ENCODE data around the gene GPR82.

Gene GPR82

GRCh38 chrX:41720125-41720779 lies 3.7 kb upstream of the GPR82 start:
- peak; percentile 19 for DNase-seq

GRCh38 chrX:41721590-41721989 lies 2.4 kb upstream of the GPR82 start:
- DNase-seq: no peak

- DNase-seq: no peak
These were observed 1.8 kb upstream of the GPR82 start for GRCh38 chrX:41722214-41722613.

DNA sequence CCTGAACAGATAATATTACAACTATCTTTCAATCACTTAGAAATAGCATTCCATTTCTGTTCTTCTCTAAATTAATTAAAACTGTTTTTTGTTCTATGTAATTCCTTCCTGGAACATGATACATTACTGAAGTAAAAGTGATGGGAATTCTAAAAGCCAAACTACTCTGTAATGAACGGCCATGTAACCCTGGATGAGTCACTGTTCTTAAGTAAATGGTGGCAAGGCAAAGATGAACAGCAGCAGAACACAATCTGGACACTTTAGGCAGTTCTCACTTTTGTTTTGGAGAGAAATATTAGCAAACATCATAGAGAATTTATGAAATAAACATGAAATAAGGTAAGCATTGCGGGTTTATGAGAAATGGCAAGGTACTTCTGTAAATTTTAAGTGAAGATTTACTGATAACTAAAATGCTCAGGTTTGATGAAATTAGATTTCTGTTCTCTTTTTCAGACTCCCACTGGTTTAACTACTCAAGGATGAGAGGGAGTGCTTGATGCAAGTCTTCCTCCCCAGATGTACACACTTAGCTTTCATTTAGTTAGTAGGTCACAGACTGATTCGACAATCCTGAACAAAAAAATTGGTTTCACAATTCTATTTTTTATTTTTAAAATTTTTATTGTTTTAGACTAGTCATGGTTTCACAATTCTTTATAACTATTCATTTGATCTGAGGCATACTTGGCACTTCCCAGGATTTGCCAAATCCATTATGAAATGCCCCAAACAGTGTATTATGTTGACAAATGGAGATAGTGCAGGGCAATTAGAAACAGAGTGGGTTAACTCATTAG lies 964 bp upstream of the GPR82 start:
- no peak for DNase-seq

GRCh38 chrX:41728125-41728524 lies 4.1 kb downstream of the GPR82 start:
- DNase-seq: no peak

DNA sequence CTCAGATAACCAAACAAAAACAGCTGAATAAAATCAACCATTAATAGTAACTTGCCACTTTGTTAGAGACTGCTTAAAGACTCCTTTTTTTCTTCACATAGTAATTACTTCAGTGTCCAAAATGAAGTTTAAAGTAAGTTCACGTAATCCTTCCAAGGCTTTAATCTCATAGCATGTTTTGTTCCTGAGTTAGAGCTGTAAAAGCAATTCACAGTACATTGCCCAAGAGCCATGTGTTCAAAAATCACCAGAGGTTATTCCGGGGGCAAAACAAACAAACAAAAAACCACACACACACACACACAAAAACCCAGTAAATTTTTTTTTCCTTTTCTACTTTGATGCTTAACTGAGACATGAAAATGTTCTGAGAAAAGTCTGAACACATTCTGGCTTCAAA lies 6.1 kb downstream of the GPR82 start:
- no peak for DNase-seq

- DNase-seq: no peak
These were observed 8.3 kb downstream of the GPR82 start for GRCh38 chrX:41732260-41732659.

- no peak for DNase-seq
These were observed 10.0 kb downstream of the GPR82 start for GRCh38 chrX:41733939-41734338.

DNA sequence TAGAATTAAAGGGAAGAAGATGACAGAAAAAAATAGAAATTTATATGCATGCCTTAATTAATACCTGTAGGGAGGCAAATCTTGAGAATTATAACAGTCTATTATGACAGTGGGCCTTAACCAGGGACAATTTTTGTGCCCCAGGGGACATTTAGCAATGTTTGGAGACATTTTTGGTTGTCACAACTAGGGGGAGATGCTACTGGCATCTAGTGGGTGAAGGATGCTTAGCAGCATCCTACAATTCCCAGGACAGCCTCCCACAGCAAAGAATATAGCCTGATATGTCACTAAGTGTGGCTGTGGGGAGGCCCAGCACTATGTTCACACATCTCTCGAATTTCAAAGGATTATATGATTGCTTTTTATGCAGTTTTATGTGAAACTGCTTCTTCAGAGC lies 10.5 kb downstream of the GPR82 start:
- DNase-seq: peak; percentile 46

GRCh38 chrX:41737065-41737464 lies 13.1 kb downstream of the GPR82 start:
- DNase-seq: no peak

GRCh38 chrX:41739871-41740270 lies 15.9 kb downstream of the GPR82 start:
- DNase-seq: no peak

DNA sequence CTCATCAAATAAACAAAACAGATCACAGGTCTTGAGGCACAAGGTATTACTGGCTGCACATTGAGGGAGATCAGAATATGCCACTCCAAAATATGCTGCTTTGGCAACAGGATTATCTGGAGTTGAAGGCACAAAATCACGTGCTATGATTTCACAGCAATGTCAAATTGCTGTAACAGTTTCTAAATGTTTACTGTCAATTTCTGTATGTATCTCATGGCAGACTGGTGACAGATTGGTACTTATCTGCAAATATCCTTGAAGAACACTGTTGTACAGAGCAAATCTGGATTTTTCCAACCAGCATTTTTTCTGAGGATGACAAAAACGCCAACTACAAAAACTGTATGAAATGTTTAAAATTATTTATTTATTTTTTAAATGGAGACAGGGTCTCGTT lies 26.7 kb downstream of the GPR82 start:
- no peak for DNase-seq

- no peak for DNase-seq
These were observed 34.4 kb downstream of the GPR82 start for GRCh38 chrX:41758401-41758800.

DNA sequence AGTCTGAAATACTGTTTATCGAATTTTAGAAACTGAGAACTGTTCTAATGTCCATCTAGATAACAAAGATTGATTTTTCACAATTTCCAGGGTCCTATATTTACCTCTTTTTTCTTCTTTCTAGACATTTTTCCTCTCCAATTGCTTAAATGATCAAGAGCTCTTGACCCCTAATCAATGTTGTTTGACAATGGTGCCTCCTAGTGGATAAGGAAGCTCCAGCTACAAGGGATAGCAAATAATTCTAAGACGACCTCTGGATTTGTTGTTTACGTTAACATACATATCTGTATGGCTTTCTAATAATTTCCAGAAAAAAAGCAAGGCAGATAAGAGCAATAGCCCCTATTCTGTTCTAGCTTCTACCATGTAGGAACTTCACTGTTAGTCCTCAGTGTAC lies 35.8 kb downstream of the GPR82 start:
- peak; percentile 60 for DNase-seq

- no peak for DNase-seq
These were observed 37.2 kb downstream of the GPR82 start for GRCh38 chrX:41761169-41761568.

GRCh38 chrX:41761702-41762101 lies 37.7 kb downstream of the GPR82 start:
- no peak for DNase-seq

DNA sequence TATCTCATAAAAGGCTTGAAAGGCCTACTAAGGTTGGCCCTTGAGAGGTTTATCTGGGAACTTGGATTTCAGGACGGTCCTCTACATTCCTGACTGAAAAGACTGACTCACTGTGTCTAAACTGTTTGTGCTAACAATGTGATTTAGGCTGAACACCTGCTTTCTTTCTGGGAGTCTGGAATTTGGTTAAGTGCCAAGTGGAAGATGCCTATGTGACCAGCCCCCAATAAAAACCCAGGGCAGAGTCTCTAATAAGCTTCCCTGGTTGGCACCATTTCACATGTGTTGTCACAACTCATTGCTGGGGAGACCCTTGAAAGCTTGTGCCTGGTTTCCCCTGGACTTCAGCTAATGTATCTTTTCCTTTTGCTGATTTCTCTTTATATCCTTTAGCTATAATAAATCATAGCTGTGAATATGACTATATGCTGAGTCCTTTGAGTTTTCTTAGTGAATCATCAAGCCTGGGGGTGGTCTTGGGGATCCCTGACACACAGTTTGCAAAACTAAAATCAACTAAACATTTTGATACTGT lies 55.1 kb downstream of the GPR82 start:
- no peak for DNase-seq

All from OCI-M1 (cell line).